ENCODE data around the gene SNPH.
A peak's percentile ranks its signal among the peaks of the same experiment; 100 is the strongest.

The SNPH gene

GRCh38 chr20:1307571-1307971, 41.5 kb downstream of the SNPH start:
- no peak for DNase-seq

GRCh38 chr20:1308067-1308701, 42.1 kb downstream of the SNPH start:
- no peak for DNase-seq

DNA sequence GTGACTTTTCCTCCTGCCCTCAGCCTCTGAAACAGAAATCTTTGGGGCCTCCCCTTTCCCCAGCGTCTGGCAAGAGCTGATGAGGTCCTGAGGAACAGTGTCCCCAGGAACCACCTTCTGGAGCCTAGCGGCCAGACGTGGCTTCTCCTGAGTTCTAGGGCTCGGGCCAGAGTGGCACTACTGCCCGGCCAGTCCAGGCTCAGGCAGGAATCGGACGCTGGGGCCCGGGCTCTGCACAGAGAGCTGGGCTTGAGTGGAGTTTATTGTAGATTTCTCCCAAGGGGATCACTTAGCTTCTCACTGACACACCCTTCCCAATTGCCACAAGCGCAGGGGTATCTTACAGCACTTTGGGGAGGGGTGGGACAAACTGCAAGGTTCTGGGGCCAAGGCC, 42.6 kb downstream of the SNPH start:
- DNase-seq: no peak

DNA sequence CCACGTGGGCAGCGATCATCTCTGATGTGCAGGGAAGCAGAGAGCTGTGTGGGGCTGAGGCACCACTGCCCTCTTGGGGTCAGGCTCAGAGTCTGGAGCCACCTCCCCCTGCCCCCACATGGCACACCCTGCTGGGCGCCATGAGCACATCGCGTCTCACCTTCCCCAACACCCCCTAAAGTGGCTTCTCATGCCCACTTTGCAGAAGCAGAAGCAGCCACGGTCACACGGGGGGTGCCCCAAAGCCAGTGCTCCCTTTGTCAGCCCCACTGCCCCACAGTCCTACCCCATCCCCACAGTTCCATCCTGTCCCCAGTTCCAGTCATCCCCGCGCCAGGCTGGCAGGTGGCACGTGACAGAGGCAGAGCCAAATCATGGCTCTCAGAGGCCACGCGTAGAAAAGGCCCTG, 43.3 kb downstream of the SNPH start:
- no peak for DNase-seq

- DNase-seq: no peak
Observed at GRCh38 chr20:1310071-1310470, 44.0 kb downstream of the SNPH start.

DNA sequence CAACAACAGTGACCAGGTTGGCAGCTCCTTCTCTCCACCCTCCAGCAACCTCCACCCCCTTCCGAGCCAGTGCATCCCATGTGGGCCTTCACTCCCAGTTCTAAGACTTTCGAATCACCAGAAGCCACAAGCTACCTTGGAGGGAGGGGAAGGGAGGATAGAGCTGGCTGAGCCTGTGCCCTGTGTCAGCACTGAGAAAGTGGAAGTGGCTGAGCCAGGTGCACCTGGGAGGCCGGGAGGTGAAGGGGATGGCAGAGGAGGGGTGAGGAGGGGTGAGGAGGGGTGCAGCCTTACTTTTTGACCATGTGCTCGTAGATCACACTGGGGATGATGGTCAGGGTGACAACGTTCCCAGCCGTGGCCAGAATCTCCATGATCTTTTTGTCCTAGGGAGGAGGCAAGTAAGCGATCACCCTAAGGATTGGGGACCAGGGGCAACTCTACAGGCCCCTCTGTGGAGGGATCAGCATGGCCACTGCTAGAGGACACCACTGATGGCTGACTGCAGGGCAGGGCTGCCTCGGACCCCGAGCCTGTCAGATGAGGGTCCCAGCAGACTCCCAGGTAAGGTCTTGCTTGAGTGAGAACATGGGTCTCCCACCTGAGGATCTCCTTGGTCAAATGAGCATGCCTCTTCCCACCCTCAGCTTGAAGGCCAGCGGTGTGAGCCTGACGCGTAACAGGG, 44.6 kb downstream of the SNPH start:
- no peak for DNase-seq

- DNase-seq: no peak
Observed at GRCh38 chr20:1312308-1312707, 46.2 kb downstream of the SNPH start.

- DNase-seq: no peak
Observed at GRCh38 chr20:1312904-1313235, 46.8 kb downstream of the SNPH start.

DNA sequence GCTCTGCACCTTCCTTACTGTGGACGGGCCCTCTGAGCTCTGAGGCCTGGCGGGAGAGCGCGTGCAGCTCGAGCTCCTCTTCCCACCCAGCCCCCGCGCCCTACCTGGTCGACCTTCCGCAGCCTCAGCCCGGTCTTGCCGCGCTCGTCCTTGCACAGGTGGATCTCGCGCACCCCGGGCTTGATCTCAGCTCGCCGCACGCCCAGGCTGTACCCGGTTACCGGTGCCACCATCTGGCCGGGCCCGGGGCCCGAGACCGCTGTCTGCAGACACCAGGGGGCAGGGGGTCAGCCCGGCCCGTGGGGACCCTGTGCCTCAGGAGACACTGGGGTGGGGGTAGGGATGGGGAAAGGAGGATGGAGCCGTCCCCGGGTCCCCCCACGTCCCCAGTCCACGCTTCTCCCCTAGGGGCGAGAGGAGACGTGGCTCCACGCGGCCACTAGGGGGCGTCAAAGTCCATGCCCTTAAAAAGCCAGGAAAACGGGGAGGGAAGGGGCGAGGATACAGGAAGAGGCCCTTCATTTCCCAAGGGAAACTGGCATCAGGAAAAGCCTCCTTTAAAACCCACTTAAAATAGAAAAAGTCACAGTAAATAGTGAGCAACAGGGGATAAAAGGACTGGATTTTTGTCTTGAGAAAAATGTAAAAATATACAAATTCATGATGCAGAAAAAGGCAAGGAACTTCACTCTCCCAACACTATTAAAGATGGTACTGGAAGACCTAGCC, 47.3 kb downstream of the SNPH start:
- peak; percentile 78 for DNase-seq

GRCh38 chr20:1315804-1316203, 49.7 kb downstream of the SNPH start:
- DNase-seq: no peak

- no peak for DNase-seq
Observed at GRCh38 chr20:1317545-1318255, 51.6 kb downstream of the SNPH start.

DNA sequence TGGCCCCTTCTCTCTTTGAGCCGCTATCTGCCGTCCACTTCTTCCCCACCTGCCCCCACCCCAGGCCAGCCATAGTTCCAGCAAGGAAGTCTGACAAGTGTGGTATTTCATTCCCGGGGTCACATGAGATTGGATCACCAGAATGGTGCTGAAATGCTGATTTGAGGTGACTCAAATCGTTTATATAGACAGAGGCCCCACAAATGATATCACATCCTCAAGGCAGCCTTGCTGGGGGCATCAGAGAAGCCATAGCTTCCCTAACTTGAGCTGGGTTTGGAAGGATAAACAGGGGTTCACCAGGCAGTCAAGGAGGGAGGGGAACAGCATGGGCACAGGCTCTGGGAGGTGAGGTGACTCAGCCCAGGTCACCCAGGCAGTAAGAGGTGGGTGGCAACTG, 53.0 kb downstream of the SNPH start:
- no peak for DNase-seq

GRCh38 chr20:1319462-1319861, 53.4 kb downstream of the SNPH start:
- DNase-seq: no peak

GRCh38 chr20:1320016-1320415, 53.9 kb downstream of the SNPH start:
- DNase-seq: no peak

DNA sequence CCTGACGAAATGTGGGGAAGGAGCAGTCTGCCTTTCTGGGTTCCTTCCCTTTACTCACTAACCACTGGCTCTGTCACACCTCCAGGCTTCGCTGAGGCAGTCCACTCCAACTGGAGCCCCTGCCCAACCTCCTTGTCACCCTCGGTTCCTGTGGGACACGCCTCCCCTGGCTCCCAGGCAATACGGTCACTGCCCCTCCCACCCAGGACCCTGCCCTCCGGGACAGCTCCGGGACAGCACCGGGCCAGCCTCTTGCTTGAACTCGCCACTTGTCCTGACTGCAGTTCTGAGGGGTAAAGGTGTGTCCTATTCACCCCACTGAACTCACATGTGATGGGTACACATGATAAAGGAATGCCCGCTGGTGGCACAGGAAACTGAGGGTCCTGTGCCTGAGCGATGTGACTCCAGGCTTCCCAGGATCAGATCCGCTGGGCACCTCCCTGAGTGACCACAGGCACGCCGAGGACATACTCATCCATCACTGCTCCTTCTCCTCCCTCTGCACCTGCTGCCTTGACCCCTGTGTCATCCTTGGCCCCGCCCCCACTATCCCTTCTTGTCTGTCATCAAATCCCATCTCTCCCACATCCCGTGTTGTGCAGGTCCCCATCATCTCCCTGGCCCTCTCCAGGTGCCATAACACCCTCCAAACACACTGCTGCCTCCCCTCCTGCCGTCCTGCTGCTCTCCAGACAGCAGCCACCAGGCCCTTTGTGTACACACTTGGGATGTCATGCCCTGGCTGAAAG, 55.0 kb downstream of the SNPH start:
- DNase-seq: peak; percentile 13

DNA sequence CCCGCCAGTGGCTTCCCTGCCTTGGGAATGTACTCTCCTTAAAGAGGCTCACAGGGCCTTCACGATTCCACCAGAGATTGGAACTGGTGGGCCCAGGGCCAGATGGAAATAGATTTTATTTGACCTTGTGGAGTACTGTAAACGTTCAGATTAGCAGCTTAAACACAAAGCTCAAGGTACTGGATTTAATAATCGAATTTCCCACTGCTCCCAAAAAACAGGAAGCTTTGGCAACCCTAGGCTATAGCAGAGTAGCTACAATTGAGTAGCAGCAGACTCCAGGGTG, 55.5 kb downstream of the SNPH start:
- DNase-seq: no peak

GRCh38 chr20:1322511-1323245, 56.6 kb downstream of the SNPH start:
- no peak for DNase-seq

GRCh38 chr20:1323256-1323655, 57.2 kb downstream of the SNPH start:
- DNase-seq: no peak

- no peak for DNase-seq
Observed at GRCh38 chr20:1323830-1324597, 57.9 kb downstream of the SNPH start.

DNA sequence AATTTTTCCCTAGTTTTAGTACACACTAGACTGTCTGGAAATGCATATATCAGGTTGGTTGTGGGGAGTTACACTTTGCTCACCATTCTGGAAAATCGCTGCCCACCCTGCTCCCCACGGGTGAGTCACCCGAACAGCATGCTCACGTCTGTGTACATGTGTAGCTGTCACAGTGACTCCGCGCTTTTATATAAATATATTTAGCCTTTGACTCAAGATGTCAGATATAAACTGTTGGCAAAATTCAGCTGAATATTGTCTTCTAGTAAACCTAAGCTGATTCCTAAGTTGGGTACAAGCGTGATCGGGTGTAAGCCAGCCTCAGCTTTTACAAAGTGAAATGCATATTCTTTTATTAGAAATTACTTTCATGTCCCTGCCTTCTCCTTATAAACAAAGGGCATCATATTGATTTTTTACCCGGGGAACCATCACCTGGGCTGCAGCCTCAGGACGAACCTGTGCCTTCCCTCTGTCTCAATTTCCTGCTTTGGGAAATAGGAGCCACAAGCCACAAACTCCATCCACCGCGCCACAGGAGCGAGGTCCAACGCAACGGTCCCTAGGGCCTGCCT, 58.6 kb downstream of the SNPH start:
- DNase-seq: peak; percentile 86

All from NCI-H146 (cell line).